GM21825 (cell line): Measurements from ENCODE around the gene SLC26A11.

ENCODE experiments used
- ATAC-seq: cut with Tn5 transposase; IDR thresholded peaks from one replicate; pipeline ENCODE4 v1.9.1; 2021; ENCODE audit warnings: mild to moderate bottlenecking, moderate library complexity; ENCODE audit not compliant: unreplicated experiment

Gene SLC26A11

GRCh38 chr17:80217703-80218362 lies 2.4 kb upstream of the SLC26A11 start:
- no peak for ATAC-seq

GRCh38 chr17:80218391-80218790 lies 1.8 kb upstream of the SLC26A11 start:
- no peak for ATAC-seq

- ATAC-seq = no peak
Observed at GRCh38 chr17:80219013-80219762, 1.0 kb upstream of the SLC26A11 start.

- no peak for ATAC-seq
Observed at GRCh38 chr17:80219763-80220053, 519 bp upstream of the SLC26A11 start.

- ATAC-seq = no peak
Observed at GRCh38 chr17:80220736-80221215, 549 bp downstream of the SLC26A11 start.

- ATAC-seq = no peak
Observed at GRCh38 chr17:80221351-80222105, 1.3 kb downstream of the SLC26A11 start.

GRCh38 chr17:80222376-80223141 lies 2.3 kb downstream of the SLC26A11 start:
- no peak for ATAC-seq

GRCh38 chr17:80223142-80223815 lies 3.1 kb downstream of the SLC26A11 start:
- ATAC-seq = no peak

- ATAC-seq = no peak
Observed at GRCh38 chr17:80223838-80224497, 3.7 kb downstream of the SLC26A11 start.

GRCh38 chr17:80224683-80225082 lies 4.5 kb downstream of the SLC26A11 start:
- no peak for ATAC-seq

- no peak for ATAC-seq
Observed at GRCh38 chr17:80225230-80225629, 5.0 kb downstream of the SLC26A11 start.

- ATAC-seq = no peak
Observed at GRCh38 chr17:80227156-80227555, 6.9 kb downstream of the SLC26A11 start.

- ATAC-seq = no peak
Observed at GRCh38 chr17:80227666-80228065, 7.4 kb downstream of the SLC26A11 start.

- no peak for ATAC-seq
Observed at GRCh38 chr17:80228477-80228876, 8.2 kb downstream of the SLC26A11 start.

GRCh38 chr17:80229011-80229410 lies 8.8 kb downstream of the SLC26A11 start:
- no peak for ATAC-seq

- no peak for ATAC-seq
Observed at GRCh38 chr17:80232438-80232837, 12.2 kb downstream of the SLC26A11 start.

- ATAC-seq = no peak
Observed at GRCh38 chr17:80233202-80233601, 13.0 kb downstream of the SLC26A11 start.

GRCh38 chr17:80236911-80237310 lies 16.7 kb downstream of the SLC26A11 start:
- ATAC-seq = no peak

GRCh38 chr17:80237386-80237785 lies 17.2 kb downstream of the SLC26A11 start:
- no peak for ATAC-seq

- no peak for ATAC-seq
Observed at GRCh38 chr17:80242505-80242904, 22.3 kb downstream of the SLC26A11 start.
